Urinary bladder (tissue), 4 donors: ENCODE results near the gene MACIR. TPM values are rescaled to one million over a fixed set of nuclear protein-coding genes. Genes with fewer than 3 reads are reported as not detected.

Source experiments
- DNase-seq: peaks from one replicate; pipeline ENCODE4 v3.0.0-alpha.2; 2015; ENCODE audit errors: extremely low spot score
- H3K27ac ChIP-seq: one replicate; pipeline ENCODE4 v1.5.1; 2013; ENCODE audit warnings: low read depth, mild to moderate bottlenecking, moderate library complexity
- H3K36me3 ChIP-seq: one replicate; pipeline ENCODE4 v1.6.1; 2013; ENCODE audit warnings: mild to moderate bottlenecking, moderate library complexity; ENCODE audit not compliant: insufficient read depth
- H3K4me1 ChIP-seq: one replicate; pipeline ENCODE4 v1.6.1; 2013; ENCODE audit warnings: mild to moderate bottlenecking, moderate library complexity; ENCODE audit not compliant: insufficient read depth
- H3K4me3 ChIP-seq: one replicate; pipeline ENCODE4 v1.5.1; 2013; ENCODE audit warnings: low read depth, low read length
- WGBS: extraction: QIAGEN DNeasy Blood & Tissue Kit; methylation state at CpG from one replicate; pipeline ENCODE4 v1.1.7; 2013; 5-methylcytosine and 5-hydroxymethylcytosine counted together
- polyA plus RNA-seq: library from polyadenylated mRNA; stranded (reverse); fragments of 200-250 nt; gene quantifications from one replicate; pipeline ENCODE4 v1.2.3, GENCODE V29; 2013
- total RNA-seq: library from RNA; depleted of rRNA; stranded (reverse); fragments of >200 nt; gene quantifications from one replicate; pipeline ENCODE4 v1.2.3, GENCODE V29; 2014
- donor health status: healthy with polysubstance abuse.
- donor health status: healthy.

The MACIR gene
- total and polyA plus RNA-seq, 2 donors, result 3.5 to 10.2 TPM

DNA sequence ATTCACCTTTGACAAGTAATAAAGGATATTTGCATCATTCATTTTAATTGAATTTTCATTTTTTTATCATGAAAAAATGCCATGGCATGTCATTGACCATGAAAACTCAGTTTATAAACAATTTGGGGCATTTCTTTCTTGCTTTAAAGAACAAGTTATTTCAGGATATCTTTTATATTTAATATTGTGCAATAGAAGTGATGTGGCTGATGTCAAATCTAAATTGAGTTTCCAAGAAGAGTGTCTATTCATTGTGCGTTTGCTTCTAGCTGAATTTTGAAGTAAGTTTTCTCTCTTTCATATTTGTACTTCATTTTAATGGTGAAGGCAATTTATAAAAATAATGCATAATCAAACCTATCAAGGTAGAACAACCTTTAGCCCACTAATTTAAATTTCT is 30.5 kb downstream of the MACIR start:
- H3K36me3 ChIP-seq, result no peaks in the 10 kb centered on the region
- no peaks in the 10 kb centered on the region for H3K4me1 ChIP-seq
- DNase-seq, result no peak
- 94% methylated on average over 1 of the region's 1 CpG for WGBS
- H3K27ac ChIP-seq, result no peak overlapping the region
- H3K4me3 ChIP-seq, result no peak overlapping the region

DNA sequence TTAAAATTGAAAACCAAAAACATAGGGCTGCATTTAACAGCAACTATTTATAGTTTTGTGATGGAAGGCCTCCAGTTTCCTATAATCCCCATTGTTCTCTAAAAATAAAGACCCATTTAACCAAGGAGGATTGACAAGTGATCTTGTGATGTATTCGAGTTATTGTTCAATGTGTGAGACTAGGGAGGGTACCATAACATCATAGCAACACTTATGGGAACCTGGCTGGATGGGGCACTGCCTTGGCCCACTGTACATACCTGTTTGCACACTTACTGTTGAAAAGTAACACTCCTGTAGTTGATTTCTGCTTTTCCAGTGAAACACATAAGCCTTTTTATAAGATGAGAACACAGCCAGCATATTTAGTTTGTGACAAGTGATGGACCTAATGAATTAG is 32.3 kb downstream of the MACIR start:
- WGBS, result 78% methylated on average over 1 of the region's 1 CpG

DNA sequence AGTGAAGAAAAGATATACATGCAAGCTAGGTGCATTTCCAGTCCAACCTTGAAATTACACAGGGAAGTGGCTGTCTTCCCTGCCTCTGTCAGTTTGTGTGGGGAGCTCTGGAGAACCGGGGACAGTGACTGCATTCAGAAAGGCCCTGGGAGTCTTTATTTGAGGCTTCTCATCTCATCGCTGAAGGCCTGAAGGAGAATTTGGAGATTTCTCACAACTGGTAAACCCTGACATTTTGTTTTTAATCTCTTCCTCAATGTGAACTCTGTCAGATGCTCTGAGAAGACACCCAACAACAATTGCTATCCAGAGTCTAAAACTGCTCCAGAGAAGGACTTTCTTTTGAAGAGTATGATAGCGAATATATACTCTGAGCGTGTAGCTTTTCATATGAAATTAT is 33.0 kb downstream of the MACIR start:
- WGBS, result 92% methylated on average over 4 of the region's 4 CpGs
- H3K36me3 ChIP-seq, result no peaks in the 10 kb centered on the region

More for the DNA sequence above, 32.3 kb downstream of the MACIR start:
- H3K27ac ChIP-seq, result no peak overlapping the region
- H3K36me3 ChIP-seq, result no peaks in the 10 kb centered on the region
- H3K4me1 ChIP-seq, result no peaks in the 10 kb centered on the region
- no peak overlapping the region for H3K4me3 ChIP-seq
- DNase-seq, result no peak

DNA sequence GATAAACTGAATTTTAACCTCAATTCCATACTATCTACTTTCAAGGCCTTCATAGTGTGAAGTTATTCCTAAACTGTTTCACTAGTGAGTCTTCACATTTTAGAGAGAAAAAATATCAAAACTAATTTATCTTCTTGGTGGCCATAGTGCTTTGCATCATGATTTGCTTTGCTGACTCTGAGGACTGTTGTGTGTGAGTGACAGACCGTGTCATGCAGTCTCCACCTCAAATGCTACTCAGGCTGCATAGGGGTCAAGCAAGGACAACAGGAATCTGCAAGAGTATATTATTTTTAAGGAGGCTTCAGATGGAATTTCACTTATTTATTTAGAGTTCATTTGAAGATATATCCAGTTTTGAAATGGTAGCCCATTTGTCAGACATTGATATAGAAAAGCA is 34.5 kb downstream of the MACIR start:
- Histone ChIP-seq H3K4me1 (no peaks in the 10 kb centered on the region), H3K36me3 (no peaks in the 10 kb centered on the region), H3K4me3 (no peak overlapping the region), H3K27ac (no peak overlapping the region)
- WGBS, result 93% methylated on average over 1 of the region's 1 CpG
- no peak for DNase-seq

More for the DNA sequence above, 33.0 kb downstream of the MACIR start:
- H3K4me3 ChIP-seq, result no peak overlapping the region
- H3K4me1 ChIP-seq, result no peaks in the 10 kb centered on the region
- H3K27ac ChIP-seq, result no peak overlapping the region
- DNase-seq, result no peak

- Histone ChIP-seq H3K4me1 (no peaks in the 10 kb centered on the region), H3K36me3 (no peaks in the 10 kb centered on the region), H3K4me3 (no peak overlapping the region), H3K27ac (no peak overlapping the region)
- WGBS, result 43% methylated on average over 3 of the region's 3 CpGs
- DNase-seq, result no peak
Measured at GRCh38 chr5:103293719-103294118, 35.2 kb downstream of the MACIR start.

DNA sequence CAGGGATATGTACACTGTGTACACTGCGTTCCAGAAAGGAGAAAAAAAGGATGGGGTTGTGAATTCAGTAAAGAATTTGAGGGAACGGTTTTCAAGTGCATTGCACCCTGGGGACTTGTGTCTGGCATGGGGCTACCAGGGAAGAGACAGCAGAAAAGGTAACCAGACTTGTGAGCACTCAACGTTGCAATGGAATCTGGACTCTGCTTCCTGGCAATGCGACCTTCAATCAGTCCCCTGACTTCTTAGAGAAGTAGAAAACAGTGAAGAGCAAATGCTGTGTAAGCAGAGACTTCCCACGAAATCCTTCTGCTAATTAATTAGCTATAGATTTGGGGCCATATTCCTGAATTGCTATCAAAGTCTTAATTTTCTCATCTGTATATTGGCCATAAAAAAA is 36.3 kb downstream of the MACIR start:
- no peak for DNase-seq
- no peaks in the 10 kb centered on the region for H3K36me3 ChIP-seq
- whole genome bisulfite sequencing, result 78% methylated on average over 5 of the region's 5 CpGs

GRCh38 chr5:103295424-103295823 is 36.9 kb downstream of the MACIR start:
- Histone ChIP-seq H3K36me3 (no peaks in the 10 kb centered on the region), H3K4me3 (no peak overlapping the region), H3K27ac (no peak overlapping the region), H3K4me1 (no peaks in the 10 kb centered on the region)
- no peak for DNase-seq
- 89% methylated on average over 5 of the region's 5 CpGs for WGBS

More for the DNA sequence above, 36.3 kb downstream of the MACIR start:
- Histone ChIP-seq H3K4me3 (no peak overlapping the region), H3K27ac (no peak overlapping the region), H3K4me1 (no peaks in the 10 kb centered on the region)

GRCh38 chr5:103295871-103296270 is 37.3 kb downstream of the MACIR start:
- Histone ChIP-seq H3K4me1 (no peaks in the 10 kb centered on the region), H3K4me3 (no peak overlapping the region), H3K36me3 (no peaks in the 10 kb centered on the region), H3K27ac (no peak overlapping the region)
- no peak for DNase-seq
- 72% methylated on average over 3 of the region's 3 CpGs for WGBS

DNA sequence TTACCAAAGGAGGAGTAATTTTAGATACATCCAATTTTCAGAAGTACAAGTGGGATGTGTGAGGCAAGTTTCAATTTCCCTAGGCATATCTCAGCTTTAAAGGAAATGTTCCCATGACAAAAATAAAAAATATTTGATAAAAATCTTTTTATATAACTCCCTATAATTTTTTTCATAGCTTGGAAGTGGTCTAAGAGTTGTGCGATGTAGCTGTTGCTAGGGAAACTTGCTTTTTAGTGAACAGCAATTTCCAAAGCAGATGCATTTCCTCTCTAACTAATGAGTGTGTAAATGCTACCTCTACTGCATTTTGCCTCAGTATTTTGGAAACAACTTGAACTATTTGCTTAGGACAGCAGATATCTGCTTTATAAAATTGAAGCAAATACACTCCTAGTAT is 39.6 kb downstream of the MACIR start:
- H3K36me3 ChIP-seq, result no peaks in the 10 kb centered on the region
- no peaks in the 10 kb centered on the region for H3K4me1 ChIP-seq
- H3K4me3 ChIP-seq, result no peak overlapping the region
- H3K27ac ChIP-seq, result no peak overlapping the region
- 64% methylated on average over 1 of the region's 1 CpG for WGBS
- DNase-seq, result no peak

DNA sequence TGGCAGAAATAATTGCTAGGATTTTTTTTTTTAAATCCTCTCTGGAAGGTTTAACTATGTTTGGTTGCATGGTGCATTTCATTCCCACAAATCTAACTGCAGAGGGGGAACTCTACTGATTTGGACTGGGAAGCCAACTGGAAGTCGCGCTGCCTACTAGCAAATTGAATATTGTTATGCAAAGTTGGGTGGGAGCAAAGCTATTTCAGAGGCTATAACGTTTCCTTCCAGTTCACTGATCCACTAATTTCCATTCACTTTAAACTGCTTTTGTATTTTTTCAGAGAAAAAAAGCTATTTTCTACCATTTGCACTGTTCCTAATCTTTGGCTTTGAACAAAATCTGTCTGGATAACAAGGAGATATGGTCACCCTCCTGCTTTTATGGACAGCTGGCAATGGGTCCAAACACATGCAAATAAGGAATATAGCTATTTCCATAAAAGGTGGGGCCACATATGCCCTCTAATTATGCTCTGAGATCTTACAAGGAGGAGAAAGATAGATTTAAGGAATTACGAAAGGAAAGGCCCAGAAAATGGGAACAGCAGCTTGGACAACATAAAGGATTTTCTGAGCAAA is 40.1 kb downstream of the MACIR start:
- no peak for DNase-seq
- H3K27ac ChIP-seq, result no peak overlapping the region
- H3K36me3 ChIP-seq, result no peaks in the 10 kb centered on the region
- H3K4me1 ChIP-seq, result no peaks in the 10 kb centered on the region
- 60% methylated on average over 4 of the region's 4 CpGs for WGBS
- no peak overlapping the region for H3K4me3 ChIP-seq

DNA sequence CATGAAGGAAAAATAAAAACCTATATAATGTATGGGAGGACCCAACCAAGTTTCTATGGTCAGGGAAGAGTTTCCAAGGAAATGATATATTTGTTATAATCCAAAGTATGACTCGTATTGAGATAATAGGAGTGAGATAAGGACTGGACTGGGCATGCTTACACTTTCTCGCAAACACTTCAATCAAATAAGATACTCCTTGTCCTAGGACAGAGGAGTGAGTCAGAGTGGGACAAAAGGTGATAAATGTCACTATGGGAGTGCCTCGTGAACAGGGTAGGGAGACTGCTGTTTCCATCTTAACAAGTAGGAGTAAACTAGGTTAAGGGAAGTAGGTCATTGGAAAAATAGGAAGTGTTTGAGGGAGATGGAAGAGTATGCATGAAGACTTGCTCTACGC is 47.2 kb downstream of the MACIR start:
- whole genome bisulfite sequencing, result 57% methylated on average over 4 of the region's 4 CpGs
- Histone ChIP-seq H3K36me3 (no peaks in the 10 kb centered on the region), H3K4me3 (no peak overlapping the region), H3K4me1 (no peaks in the 10 kb centered on the region), H3K27ac (no peak overlapping the region)
- no peak for DNase-seq

DNA sequence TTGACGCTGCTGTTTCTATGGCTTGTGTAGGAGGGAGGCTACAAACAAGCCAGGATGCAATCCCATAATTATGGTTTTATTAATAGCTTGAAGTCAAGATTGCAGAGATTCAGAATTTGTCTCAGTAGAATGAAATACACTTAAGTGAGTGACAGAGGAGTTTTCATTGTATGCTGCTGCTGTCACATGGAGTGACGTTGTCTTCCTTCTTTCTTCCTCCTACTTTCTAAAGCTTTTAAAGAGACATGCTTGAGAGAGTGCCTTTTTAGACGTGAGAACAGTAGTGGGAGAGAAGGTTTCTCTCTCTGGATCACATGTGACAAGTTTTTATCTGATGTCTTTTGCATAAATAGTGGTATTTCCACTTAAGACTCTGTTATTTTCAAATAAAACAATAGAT is 48.9 kb downstream of the MACIR start:
- 61% methylated on average over 3 of the region's 3 CpGs for WGBS
- DNase-seq, result no peak
- Histone ChIP-seq H3K36me3 (no peaks in the 10 kb centered on the region), H3K4me1 (no peaks in the 10 kb centered on the region), H3K27ac (no peak overlapping the region), H3K4me3 (no peak overlapping the region)

GRCh38 chr5:103308774-103309173 is 50.2 kb downstream of the MACIR start:
- DNase-seq, result no peak
- H3K4me3 ChIP-seq, result no peak overlapping the region
- no peaks in the 10 kb centered on the region for H3K36me3 ChIP-seq
- WGBS, result 77% methylated on average over 3 of the region's 3 CpGs
- no peak overlapping the region for H3K27ac ChIP-seq
- H3K4me1 ChIP-seq, result no peaks in the 10 kb centered on the region

DNA sequence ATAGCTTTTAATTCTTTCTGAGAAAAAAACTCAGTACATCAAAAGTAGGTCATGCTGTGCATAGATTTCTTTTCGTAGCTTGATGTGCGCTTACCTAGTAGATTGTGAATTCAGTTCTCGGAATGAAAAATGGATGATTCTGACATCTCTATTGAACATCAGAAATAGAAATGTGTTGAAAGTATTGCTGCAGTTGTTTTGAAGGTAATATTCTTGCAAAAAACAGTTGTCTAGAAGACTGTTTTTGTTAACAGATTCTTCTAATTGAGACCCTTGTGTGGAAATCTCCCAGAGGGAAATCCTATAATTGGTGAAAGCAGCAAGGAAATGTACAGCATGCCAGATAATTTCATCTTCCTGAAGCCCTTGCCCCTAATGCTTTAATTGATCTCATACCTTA is 54.5 kb downstream of the MACIR start:
- Histone ChIP-seq H3K4me1 (no peaks in the 10 kb centered on the region), H3K36me3 (no peaks in the 10 kb centered on the region), H3K27ac (no peak overlapping the region), H3K4me3 (no peak overlapping the region)
- DNase-seq, result no peak
- 95% methylated on average over 3 of the region's 3 CpGs for WGBS

GRCh38 chr5:103315455-103315854 is 56.9 kb downstream of the MACIR start:
- H3K27ac ChIP-seq, result no peak overlapping the region
- no peaks in the 10 kb centered on the region for H3K4me1 ChIP-seq
- H3K4me3 ChIP-seq, result no peak overlapping the region
- no peaks in the 10 kb centered on the region for H3K36me3 ChIP-seq
- DNase-seq, result no peak
- 76% methylated on average over 3 of the region's 3 CpGs for WGBS
